CD4-positive, alpha-beta T cell treated with Interleukin-17A for 4 hours (primary cell): ENCODE data around the gene ICOSLG.
"Not testable (repeated sequence)": the region's sequence is repeated elsewhere in the genome, so short reads cannot be mapped to it uniquely, and the experiment has no call there.

ENCODE experiments used
- DNase-seq: peaks from one replicate; pipeline ENCODE4 v3.0.0-alpha.2; 2020; ENCODE audit warnings: mixed read lengths

The ICOSLG gene

GRCh38 chr21:44220674-44221073 is 20.1 kb downstream of the ICOSLG start:
- DNase-seq = not testable (repeated sequence)

GRCh38 chr21:44218461-44218860 is 22.3 kb downstream of the ICOSLG start:
- not testable (repeated sequence) for DNase-seq

DNA sequence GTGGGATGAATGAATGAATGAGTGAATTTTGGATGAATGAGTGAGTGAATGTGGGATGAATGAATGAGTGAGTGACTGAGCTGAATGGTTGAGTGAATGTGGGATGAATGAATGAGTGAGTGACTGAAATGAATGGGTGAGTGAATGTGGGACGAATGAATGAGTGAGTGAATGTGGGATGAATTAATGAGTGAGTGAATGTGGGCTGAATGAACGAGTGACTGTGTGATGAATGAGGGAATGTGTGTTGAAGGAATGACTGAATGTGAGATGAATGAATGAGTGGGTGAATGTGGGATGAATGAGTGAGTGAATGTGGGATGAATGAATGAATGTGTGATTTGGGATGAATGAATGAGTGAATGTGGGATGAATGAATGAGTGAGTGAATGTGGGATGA is 28.8 kb downstream of the ICOSLG start:
- DNase-seq = not testable (repeated sequence)

- DNase-seq = not testable (repeated sequence)
These were observed 29.2 kb downstream of the ICOSLG start for GRCh38 chr21:44211574-44211973.

DNA sequence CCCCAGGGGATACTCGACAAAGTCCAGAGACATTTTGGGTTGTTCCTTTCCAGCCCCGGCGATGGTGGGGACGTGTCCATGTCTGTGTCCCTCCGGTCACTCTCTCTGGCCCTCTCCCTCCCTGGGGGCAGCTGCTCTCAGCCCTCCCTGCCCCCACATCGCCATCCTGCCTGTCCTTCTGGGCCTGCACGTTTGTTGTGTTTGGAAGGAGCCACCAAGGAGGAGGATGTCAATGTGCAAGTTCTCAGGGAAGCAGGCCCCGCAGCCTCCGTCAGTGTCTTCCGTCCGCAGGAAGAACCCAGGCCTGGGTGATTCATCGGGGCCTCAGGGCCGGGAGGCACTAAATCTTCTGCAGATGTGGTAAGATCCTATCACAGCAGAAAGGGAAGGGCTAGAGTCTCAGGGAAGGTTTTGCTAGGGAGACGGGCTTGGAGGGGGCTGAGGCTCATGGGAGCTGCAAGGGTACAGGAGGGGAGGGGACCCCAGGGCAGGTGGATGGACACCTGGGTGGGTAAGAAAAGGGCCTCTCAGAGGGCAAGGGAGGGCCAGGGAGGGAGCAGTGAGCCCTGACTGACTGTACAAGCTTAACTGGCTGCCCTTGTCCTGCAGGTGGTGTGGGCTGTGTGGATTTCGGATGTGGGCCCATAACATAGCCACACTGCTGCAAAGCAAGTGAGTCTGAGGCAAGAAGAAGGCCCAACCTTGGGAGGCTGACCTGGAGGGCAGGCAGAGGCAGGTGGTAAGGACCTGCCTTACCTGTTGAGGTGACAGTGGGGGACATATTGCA is 32.7 kb downstream of the ICOSLG start:
- DNase-seq = not testable (repeated sequence)

DNA sequence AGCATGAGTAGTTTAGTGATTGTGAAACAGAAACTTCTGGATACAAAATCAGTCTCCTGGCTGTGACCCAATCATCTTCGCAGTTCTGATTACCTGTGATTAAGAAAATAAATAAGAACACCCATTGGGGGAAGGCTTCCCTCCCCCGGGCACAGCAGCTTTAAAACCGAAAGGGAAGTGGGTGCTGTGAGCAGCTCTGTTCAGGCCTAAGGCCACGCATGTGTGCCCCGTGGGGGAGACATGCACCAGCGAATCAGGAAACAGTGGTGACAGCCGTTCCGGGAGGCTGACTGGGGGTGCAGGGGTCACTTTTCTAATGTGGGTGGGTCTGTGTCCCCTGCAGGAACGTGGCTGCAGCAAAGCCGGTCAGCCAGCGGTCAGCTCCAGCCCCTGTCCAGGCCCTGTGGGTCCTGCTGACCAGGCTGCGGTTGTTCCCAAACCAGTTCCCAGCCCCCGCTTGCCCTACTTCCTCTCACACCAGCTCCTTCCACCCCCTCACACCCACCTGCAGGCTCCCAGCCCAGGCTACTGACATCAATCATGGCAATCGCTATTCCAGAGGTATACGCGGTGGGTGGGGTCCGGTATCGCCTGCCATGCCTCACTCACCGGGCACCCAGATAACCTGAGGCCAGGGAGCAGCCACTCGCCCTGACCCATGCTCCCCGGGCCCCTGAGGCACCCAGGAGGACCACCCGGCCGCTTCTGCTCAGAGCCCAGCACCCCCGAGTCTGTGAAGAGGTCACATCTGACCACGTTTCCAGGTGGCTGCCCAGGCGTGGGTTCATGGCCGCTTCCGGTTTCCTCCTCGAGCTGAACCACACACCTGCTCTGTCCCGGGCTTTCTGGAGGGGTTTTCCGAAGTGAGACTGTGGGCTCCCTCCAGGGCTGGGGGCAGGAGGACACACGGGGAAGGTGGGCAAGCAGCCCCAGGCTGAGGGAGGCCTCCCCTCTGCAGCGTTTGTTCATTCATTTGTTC is 33.8 kb downstream of the ICOSLG start:
- not testable (repeated sequence) for DNase-seq

DNA sequence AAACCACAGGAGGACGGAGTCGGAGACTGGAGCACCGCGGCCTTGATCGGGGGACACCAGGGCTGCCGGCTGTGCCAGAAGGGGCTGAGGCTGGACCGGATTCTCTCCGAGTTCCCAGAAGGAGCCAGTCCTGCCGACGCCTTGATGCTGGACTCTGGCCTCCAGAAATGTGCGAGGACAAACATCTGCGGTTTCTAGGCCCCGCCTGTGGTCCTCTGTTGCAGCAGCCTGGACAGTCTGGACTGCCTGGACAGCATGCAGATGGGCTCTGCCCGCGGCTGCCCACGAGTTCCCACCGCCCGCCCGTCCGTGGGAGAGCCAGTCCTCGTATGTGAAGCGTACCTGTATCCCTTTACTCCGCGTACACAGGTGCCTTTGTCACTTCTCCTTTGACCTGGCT is 34.6 kb downstream of the ICOSLG start:
- DNase-seq = not testable (repeated sequence)

- not testable (repeated sequence) for DNase-seq
These were observed 38.0 kb downstream of the ICOSLG start for GRCh38 chr21:44202590-44203299.

DNA sequence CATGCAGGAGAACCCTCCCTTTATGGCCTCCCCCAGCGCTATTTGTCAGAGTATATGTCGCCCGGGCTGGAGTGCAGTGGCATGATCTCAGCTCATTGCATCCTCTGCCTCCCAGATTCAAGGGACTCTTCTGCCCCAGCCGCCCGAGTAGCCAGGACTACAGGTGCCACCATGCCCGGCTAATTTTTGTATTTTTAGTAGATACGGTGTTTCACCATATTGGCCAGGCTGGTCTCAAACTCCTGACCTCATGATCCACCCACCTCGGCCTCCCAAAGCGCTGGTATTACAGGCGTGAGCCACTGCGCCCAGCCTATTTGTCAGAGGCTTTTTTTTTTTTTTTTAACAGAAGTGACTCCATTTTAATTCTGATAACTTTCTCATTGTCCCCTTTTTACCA is 40.7 kb downstream of the ICOSLG start:
- DNase-seq = not testable (repeated sequence)

DNA sequence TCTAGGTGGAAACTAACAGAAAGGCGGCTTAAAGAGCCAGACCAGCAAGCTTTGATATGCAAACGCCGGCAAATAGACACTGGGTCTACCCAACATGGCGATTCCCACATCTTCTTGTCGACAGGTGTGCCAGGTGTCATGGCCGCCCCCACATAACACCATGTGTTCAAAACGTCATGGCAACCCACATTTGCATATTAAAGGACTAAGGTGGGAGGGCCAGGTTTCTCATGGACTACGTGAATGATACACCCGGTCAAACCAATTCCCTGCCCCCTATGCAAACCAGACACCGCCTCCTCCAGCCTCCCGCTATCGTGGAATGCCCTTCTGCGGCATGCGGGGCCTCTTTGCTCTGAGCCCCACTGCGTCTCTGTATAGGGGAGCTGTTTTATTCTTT is 41.3 kb downstream of the ICOSLG start:
- no peak for DNase-seq

DNA sequence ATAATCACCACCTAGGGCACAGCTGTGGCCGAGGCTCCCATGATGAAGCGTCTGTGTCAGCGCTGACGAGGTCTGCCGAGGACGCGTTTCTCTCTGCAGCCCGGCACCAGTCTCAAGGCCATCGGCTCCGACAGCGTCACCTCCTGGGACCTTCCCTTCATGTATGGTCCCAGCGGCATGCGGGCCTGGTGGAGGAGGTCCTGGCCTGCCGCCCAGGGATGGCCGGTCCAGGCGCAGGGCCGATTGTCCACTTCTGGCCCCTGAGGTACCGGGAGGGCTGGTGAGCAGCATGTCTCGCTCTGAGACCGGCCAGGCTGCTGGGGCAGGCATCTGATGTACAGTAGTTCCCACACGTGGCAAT is 43.6 kb downstream of the ICOSLG start:
- DNase-seq = not testable (repeated sequence)

- DNase-seq = peak; percentile 68
These were observed 44.3 kb downstream of the ICOSLG start for GRCh38 chr21:44196212-44197155.

DNA sequence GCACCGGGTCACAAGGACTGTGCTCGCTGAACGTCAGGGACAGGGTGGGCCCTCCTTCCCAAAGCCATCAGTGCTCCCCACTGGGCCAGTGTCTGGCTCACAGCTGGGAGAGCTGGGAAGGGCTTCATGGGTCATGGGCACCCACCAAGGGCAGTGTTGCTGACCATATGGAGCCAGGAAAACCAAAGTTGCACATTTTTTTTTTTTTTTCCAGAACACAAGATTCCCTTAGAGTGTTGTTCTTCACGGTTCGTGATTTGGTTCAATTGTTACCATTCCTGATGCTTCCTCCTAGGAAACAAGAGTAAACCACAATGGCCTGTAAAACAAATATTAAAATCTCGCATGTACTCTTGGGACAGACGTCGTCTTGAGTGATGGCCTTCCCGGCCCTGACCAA is 45.9 kb downstream of the ICOSLG start:
- DNase-seq = not testable (repeated sequence)

DNA sequence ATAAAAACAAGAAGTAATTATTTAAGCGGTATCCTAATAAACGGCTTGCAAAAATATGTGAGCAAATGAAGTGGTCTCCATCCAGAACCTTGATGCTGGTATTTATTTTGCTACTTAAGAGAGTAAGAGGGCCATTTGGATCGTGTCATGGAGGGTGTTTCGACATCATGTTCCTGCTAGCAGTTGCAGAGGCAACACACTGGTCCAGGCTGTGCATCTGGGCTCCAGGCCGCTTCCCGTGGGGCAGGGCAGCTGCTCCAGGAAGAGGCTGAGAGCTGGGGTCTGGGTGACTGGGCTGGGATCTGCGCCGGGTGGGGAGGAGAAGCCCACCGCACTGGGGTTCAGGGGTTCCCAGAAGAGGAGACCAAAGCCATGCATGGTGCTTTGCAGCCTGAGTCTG is 46.3 kb downstream of the ICOSLG start:
- DNase-seq = not testable (repeated sequence)

DNA sequence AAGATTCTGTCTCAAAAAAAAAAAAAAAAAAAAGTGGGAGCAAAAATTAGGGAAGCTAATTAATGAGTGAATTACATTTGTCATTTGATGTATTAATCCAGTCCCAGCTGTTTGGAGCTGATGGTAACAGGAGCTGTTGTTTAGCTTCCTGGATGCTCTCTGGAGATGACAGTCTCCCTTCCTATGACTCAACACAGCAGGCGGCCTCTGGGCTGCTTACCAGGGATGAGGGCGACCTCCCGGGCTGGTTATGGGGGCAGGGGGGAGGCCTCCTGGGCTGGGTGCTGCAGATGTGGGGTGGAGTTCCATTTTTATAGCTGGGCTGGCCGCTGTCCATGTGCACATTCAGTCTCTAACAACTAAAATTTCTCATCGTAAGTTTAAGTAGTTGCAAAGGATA is 47.6 kb downstream of the ICOSLG start:
- not testable (repeated sequence) for DNase-seq

DNA sequence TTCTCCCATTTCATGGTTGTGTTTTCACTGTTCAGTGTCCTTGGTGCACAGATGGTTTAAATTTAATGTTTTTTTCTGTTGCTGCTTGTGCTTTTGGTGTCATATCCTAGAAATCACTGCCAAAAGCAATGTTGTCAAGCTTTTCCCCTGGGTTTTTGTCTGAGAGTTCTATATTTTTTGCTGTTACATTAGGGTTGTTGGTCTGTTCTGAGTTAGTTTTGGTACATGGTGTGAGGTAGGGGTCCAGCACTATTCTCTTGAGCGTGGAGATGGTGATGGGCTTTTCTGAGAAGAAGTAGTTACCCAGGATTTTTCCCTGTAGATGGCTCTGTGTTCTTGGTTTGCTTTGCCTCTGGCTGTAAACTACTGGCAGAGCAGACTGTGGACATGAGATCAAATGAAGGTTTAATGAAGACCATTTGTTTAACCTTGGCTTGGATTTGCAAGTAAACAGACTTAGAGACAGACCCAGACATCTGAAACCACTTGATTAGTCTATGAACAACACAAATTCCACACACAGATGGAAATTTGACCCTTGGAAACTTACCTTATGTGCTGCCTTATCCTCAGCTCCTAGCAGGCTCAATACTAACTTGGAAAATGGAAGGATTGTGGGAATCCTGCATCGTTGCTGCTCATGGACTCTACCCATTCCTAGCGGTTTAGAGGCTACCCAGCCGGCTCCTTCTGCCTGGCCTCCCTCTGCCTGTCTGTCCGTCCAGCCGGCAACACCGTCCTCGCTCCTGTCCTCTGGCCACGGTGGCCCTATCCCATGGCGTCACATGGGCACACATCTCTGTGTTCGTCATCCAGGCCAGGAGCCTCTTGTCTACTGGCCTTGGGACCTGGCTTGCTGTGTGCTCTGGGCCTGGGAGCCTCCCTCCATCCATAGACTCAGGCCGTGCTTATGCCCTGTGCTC is 50.1 kb downstream of the ICOSLG start:
- not testable (repeated sequence) for DNase-seq

DNA sequence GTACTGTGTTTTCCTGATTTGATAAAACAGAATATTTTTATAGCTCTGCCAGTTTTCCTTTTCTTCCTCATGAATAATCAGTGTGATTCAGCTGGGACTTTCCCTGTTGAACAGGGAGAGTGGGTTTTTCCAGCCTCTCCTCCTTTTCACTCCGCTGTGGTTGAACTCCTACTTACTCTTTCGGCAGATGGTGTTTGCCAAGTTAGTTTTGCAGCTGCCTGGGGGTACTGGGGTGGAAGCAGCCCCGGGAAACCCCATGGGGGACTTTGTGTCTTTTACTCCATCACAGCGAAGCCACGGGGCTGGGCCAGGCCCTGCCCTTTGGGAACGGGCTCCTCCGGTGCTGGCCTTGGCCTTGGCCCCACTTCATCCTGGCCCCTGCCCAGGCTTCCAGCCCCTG is 55.9 kb downstream of the ICOSLG start:
- DNase-seq = not testable (repeated sequence)

GRCh38 chr21:44182202-44182601 is 58.5 kb downstream of the ICOSLG start:
- not testable (repeated sequence) for DNase-seq

DNA sequence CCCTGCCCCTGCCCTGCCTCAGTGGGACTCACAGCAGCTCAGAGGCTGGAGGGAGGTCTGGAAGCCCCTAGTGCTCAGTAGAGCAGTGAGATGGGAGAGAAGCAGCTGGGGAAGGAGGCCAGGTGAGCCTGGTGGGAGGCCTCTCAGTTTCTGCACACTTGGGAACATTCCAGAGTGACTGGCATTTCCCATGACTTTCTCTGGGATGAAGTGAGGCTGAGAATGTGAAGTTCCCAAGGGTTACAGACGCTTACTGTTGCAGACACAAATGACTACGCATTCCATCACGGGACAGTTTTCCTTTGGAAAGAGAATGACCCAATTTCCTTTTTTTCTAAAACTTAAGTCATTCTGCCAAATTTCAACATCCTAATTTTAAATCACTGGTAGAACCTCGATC is 59.2 kb downstream of the ICOSLG start:
- DNase-seq = not testable (repeated sequence)

DNA sequence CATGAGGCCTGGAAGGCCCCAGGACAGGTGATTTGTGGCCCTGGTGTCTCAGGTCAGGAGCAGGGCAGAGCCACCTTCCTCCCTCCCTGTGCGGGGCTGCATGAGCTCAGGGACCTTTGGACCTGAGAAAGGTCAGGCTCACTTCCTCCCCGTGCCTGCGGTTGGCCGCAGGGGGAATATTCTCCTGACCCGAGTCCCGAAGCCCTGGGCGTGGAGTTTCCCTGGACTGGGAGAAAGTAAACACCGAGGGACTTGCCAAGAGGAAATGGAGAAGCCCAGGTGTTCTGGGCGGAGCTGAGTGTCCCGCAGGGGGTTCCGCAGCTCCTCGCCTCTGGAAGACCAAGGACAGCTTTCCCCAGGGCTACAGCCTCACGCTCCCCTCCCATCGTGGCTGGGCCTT is 64.6 kb downstream of the ICOSLG start:
- not testable (repeated sequence) for DNase-seq

GRCh38 chr21:44175189-44175588 is 65.6 kb downstream of the ICOSLG start:
- DNase-seq = not testable (repeated sequence)
